A549 (cell line): ENCODE measurements around the gene TMEM170A.

Source experiments
- CTCF ChIP-seq: fragments of >200 bp; sonication (Bioruptor Twin); formaldehyde crosslinking; IDR thresholded peaks from 3 replicates; pipeline ENCODE4 v1.5.1; 2016
- POLR2A ChIP-seq: IDR thresholded peaks from 2 replicates; pipeline ENCODE4 v1.6.1; 2012; ENCODE audit warnings: mild to moderate bottlenecking, low read length
- RAD21 ChIP-seq, 2 experiments: fragments of >200 bp in 1 of 2; sonication (Bioruptor Twin) in 1 of 2; formaldehyde crosslinking in 1 of 2; IDR thresholded peaks in 1 of 2; conservative IDR thresholded peaks in 1 of 2; 2 replicates in 1 of 2; 3 replicates in 1 of 2; pipeline ENCODE4 v1.6.1; 2012 to 2018; ENCODE audit warnings: inconsistent platforms in 1 of 2

- TF ChIP-seq CTCF: no peak
- TF ChIP-seq POLR2A: no peak
- TF ChIP-seq RAD21 (conservative IDR thresholded peaks at IDR 0.05 in 1 of 2, IDR thresholded peaks at IDR 0.05 in 1 of 2): no peak
Observed at GRCh38 chr16:75479421-75479990, 15.0 kb upstream of the TMEM170A start.
